ENCODE measurements around the gene PHF10.

PHF10 gene

DNA sequence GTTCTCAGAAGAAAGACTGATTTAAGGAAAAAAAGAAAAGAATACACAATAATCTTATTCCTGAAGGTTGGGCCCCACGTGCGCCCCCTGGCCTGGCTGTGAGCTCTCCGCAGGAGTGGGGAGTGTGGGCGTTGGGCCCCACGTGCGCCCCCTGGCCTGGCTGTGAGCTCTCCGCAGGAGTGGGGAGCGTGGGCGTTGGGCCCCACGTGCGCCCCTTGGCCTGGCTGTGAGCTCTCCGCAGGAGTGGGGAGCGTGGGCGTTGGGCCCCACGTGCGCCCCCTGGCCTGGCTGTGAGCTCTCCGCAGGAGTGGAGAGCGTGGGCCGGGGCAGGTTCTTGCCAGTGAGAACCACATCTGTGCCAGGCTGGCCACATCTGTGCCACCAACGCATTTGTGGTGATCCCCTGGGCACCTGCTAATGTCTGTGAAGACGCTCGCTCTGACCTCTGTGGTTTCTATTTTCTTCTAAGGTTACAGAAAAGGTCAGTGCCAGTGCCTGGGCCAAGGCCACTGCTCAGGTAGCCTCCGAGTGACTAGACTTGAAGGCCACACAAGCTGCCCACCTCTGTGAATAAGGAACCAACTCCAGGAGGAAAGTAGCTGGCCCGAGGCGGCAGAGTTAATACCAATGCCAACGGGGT is 63.4 kb downstream of the PHF10 start:
- TF ChIP-seq, protein P1, sequence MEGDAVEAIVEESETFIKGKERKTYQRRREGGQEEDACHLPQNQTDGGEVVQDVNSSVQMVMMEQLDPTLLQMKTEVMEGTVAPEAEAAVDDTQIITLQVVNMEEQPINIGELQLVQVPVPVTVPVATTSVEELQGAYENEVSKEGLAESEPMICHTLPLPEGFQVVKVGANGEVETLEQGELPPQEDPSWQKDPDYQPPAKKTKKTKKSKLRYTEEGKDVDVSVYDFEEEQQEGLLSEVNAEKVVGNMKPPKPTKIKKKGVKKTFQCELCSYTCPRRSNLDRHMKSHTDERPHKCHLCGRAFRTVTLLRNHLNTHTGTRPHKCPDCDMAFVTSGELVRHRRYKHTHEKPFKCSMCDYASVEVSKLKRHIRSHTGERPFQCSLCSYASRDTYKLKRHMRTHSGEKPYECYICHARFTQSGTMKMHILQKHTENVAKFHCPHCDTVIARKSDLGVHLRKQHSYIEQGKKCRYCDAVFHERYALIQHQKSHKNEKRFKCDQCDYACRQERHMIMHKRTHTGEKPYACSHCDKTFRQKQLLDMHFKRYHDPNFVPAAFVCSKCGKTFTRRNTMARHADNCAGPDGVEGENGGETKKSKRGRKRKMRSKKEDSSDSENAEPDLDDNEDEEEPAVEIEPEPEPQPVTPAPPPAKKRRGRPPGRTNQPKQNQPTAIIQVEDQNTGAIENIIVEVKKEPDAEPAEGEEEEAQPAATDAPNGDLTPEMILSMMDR (IDR thresholded peaks at IDR 0.05; ENCODE audit: low read depth, low read length, missing control alignments): no peak
- H3K4me3 ChIP-seq (ENCODE audit: low read depth, low read length): no peak overlapping the region
- DNase-seq (ENCODE audit: low read depth): no peak

DNA sequence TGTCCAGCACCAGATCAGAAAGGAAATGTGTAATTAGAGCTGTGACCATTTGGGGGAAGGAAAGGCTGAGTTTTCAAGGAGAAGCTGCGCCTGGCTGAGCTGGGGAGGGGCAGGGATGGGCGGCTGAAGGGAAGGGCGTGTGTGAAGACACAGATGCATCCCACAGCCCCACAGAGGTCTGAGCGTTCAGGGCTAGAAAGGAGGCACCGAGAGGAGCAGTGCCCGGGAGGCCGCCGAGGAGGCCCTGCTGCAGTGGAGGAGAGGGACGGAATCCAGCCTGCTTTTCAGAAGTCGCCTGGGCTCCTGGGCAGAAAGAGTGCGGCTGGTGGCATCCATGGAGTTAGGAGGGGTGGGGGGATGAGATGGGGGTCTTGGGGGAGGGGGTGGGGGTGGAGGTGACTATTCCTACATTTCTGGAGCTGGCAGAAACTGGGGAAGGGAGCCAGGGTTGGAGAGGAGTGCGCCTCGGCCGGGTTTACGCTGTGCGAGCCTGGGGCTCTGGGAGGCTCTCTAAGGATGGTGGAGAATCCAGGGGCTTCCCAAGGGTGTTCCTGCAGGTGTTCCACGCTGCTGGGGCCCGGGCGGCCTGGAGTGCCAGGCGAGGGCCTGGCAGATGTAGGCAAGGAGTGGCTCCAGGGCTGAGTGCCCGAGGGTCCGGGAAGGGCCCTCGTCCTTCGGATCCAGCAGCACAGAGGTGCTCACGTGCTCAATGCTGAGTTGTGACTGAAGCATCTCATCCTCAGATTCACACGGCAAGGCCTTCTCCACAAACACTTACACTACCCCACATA is 64.3 kb downstream of the PHF10 start:
- no peak overlapping the region for H3K4me3 ChIP-seq (ENCODE audit: low read depth, low read length)
- DNase-seq (ENCODE audit: low read depth): no peak

DNA sequence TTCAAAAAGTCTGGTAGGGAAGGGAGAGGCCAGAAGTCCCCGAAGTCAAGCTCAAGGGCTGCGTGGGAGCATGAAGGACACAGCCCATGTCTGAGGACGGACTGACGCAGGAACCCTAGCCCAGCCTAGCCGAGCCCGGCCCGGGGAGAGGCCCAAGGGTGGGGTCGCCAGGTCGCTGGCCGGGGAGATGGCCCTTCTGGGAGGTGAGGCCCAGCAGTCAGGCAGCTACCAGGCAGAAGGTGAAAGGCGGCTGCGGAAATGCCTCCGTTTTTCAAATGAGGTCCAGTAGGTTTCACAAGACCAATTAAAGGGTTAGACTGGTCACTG is 67.1 kb downstream of the PHF10 start:
- TF ChIP-seq, protein P1 (IDR thresholded peaks at IDR 0.05; ENCODE audit: low read depth, low read length, missing control alignments): no peak
- no peak for DNase-seq (ENCODE audit: low read depth)
- H3K4me3 ChIP-seq (ENCODE audit: low read depth, low read length): no peak overlapping the region

More for the DNA sequence above, 64.3 kb downstream of the PHF10 start:
- TF ChIP-seq, protein P1 (IDR thresholded peaks at IDR 0.05; ENCODE audit: low read depth, low read length, missing control alignments): no peak

DNA sequence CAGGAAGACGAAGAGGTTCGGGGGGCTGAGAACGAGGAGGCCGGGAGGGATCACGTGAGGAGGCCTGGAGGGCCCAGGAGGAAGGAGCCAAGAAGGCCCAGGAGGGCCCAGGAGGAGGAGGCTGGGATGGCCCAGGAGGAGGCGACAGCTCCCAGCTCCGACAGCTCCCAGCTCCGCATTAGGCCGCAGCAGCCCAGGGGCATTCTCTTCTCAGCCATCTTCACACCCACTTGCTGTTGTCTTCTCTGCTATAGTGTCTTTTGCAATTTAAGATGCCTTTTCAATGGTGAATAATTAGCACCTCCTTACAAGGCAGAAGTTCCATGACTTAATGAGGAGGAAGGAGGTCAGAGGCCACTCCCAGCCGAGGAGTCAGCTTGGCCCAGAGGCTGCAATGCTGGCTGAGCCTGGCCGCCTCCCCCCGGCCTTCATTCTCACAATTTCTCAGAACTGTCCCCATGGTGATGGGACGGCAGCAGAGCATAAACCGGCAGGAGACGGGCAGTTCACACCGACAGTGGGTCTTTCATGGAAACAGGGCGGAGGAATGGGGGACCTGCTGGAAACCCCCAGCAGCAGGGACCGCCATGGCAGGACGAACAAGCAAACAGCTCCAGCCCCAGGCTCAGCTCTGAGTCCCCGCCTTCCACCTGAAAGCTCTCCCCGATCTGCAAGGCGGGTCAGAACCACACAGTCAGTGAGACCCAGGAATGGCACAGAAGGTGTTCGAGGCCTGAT is 67.6 kb downstream of the PHF10 start:
- H3K4me3 ChIP-seq (ENCODE audit: low read depth, low read length): no peak overlapping the region
- DNase-seq (ENCODE audit: low read depth): no peak
- TF ChIP-seq, protein P1 (IDR thresholded peaks at IDR 0.05; ENCODE audit: low read depth, low read length, missing control alignments): no peak

DNA sequence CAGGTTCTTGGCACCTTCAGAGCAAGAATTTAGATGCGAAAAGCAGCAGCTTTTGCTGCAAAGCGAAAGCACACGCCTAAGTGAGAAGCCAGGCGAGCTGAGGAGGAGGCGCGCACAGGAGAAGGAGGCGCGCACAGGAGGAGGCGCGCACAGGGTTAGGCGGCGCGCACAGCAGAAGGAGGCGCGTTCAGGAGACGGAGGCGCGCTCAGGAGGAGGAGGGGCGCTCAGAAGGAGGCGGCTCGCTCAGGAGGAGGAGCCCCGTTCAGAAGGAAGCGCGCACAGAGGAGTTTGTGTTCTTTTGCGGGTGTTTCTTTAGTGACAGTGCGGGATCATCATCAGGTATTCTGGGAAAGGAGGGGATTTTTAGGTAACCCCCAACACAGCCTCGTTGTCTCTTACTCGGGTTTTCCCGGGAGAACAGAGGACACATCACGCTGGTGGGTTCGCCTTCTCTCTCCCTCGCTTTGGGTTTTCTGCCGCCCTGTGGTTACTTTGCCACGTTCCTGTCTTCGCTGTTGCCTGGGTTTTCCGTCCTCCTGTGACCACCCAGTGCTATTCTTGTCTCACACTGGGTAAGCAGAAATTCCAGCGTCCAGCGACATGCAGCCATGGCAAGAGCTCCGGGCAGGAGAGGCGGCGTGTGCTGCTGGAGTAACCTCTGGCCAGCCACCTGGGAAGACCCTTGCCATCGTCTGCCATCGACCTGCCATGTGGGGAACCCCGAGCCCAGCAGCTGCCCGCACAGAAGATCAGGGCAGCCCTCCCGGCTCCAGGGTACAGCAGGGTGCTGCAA is 69.5 kb downstream of the PHF10 start:
- H3K4me3 ChIP-seq (ENCODE audit: low read depth, low read length): peak overlapping the region; percentile 60
- DNase-seq (ENCODE audit: low read depth): peak; percentile 30
- TF ChIP-seq, protein P1 (IDR thresholded peaks at IDR 0.05; ENCODE audit: low read depth, low read length, missing control alignments): no peak

All from GM12864 (cell line).